HG02973 (cell line): ENCODE measurements around the gene MCM7.

Experiments
- ATAC-seq: cut with Tn5 transposase; IDR thresholded peaks from one replicate; pipeline ENCODE4 v1.9.1; 2021; ENCODE audit warnings: moderate library complexity; ENCODE audit not compliant: unreplicated experiment

The MCM7 gene

GRCh38 chr7:100075418-100075817, 25.8 kb downstream of the MCM7 start:
- ATAC-seq, result no peak

DNA sequence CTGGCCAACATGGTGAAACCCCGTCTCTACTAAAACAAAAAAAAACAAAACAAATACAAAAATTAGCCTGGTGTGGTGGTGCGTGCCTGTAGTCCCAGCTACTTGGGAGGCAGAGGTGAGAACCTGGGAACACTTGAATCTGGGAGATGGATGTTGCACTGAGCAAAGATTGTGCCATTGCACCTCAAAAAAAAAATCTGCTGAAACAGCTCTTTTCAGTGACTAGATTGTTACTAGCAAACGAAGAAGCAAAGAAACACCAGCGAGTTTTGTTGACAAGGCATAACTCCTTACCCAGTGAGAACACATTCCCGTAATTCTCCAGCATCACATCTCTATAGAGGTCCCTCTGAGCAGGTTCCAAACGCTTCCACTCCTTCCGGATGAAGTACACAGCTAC, 26.4 kb downstream of the MCM7 start:
- no peak for ATAC-seq

GRCh38 chr7:100072462-100072861, 28.7 kb downstream of the MCM7 start:
- ATAC-seq, result no peak

GRCh38 chr7:100071018-100071723, 30.0 kb downstream of the MCM7 start:
- ATAC-seq, result no peak

DNA sequence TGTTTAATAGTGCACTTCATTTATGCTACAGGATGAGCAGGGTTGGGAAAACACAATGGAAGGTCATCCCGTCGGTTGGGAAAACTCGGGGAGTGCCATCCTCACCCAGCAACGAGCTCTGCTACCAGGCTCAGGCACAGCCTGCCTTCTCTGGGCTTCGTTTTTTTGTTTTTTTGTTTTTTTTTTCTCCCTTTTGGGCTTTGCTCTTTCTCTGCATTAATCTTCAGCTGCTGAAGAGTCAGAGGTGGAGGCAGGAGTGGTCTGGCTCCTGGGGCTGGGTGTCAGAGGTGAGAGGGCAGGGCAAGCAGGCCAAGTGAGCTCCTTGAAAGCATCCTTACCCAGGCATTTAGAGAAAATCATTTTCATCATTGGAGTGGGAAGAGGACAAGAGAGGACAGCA, 31.2 kb downstream of the MCM7 start:
- ATAC-seq, result no peak

DNA sequence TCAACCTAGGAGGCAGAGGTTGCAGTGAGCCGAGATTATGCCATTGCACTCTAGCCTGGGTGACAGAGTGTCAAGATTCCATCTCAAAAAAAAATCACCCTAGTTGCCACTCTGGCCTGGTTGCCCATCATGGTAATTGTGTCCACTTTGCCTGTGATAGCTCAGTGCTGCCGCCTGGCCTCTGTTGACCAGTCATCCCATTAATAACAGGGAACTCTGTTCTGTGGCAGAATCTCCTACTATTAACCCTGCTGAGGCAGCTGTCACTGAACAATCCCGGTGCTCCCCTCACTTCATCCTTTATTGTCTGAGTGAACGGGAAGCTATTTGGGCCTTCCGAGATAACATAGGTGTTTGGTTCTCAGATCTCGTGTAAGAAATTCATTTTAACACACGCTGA, 34.2 kb downstream of the MCM7 start:
- ATAC-seq, result no peak

- no peak for ATAC-seq
These were observed 35.6 kb downstream of the MCM7 start for GRCh38 chr7:100065452-100066186.

DNA sequence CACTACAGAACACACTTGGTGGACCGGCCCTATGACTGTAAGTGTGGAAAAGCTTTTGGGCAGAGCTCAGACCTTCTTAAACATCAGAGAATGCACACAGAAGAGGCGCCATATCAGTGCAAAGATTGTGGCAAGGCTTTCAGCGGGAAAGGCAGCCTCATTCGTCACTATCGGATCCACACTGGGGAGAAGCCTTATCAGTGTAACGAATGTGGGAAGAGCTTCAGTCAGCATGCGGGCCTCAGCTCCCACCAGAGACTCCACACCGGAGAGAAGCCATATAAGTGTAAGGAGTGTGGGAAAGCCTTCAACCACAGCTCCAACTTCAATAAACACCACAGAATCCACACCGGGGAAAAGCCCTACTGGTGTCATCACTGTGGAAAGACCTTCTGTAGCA, 37.0 kb downstream of the MCM7 start:
- no peak for ATAC-seq

- no peak for ATAC-seq
These were observed 37.8 kb downstream of the MCM7 start for GRCh38 chr7:100063376-100063775.

DNA sequence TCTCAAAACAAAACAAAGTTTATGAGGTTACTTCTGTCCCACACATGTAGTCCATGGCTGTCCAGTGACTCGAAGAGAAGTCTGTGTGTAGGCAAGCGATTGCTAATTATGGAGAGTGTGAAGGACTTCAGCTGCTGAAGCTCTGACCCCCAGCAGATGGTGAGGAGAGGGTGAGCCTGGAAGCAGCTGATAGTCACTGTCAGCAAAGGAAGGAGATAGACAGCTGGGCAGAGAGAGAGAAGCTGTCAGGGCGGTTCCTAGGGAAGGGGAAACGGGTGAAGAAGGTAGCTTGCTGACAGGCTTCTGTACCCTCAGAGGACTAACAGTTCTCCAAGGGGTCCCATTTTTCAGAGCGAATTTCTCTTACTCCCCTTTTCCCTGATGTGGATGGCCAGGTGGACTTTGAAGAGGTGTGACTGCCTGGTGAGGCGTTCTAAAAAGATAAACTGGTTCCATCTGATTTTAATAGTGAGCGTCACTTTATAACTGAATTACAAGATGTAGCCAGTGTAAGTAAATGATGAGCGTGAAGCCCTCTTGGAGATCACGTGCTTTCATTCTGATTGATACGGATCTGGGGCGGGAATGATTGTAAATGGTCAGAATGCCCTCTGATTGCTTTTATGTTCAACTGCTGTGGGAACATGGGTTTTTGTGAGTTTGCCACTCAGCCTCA, 39.5 kb downstream of the MCM7 start:
- no peak for ATAC-seq

GRCh38 chr7:100059251-100059739, 41.9 kb downstream of the MCM7 start:
- ATAC-seq, result no peak

GRCh38 chr7:100057006-100057405, 44.2 kb downstream of the MCM7 start:
- ATAC-seq, result no peak

GRCh38 chr7:100053215-100053614, 48.0 kb downstream of the MCM7 start:
- ATAC-seq, result no peak

- no peak for ATAC-seq
These were observed 49.6 kb downstream of the MCM7 start for GRCh38 chr7:100051611-100052010.

GRCh38 chr7:100049441-100050291, 51.5 kb downstream of the MCM7 start, which contains the start of gene ZSCAN21:
ZSCAN21 (plus strand) TSS chr7:100049774; CDS start chr7:100057007, 7,233 bp downstream.
- ATAC-seq, result peak; percentile 75

DNA sequence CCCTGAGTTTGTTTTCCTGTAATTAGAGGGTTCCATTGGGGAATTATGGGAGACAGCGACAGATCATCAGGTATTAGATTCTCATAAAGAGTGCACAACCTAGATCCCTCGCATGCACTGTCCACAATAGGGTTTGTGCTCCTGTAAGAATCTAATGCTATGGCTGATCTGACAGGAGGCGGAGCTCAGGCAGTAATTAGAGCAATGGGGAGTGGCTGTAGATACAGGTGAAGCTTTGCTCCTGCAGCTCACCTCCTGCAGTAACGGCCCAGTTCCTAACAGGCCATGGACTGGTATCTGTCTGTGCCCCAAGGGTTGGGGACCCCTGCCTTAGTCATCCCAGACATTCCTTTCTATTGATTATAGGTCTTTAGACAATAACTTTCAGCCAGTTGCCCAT, 52.5 kb downstream of the MCM7 start:
- no peak for ATAC-seq

- ATAC-seq, result no peak
These were observed 56.5 kb downstream of the MCM7 start for GRCh38 chr7:100044718-100045117.
